ENCODE results near the gene TMEM52.

Gene TMEM52

DNA sequence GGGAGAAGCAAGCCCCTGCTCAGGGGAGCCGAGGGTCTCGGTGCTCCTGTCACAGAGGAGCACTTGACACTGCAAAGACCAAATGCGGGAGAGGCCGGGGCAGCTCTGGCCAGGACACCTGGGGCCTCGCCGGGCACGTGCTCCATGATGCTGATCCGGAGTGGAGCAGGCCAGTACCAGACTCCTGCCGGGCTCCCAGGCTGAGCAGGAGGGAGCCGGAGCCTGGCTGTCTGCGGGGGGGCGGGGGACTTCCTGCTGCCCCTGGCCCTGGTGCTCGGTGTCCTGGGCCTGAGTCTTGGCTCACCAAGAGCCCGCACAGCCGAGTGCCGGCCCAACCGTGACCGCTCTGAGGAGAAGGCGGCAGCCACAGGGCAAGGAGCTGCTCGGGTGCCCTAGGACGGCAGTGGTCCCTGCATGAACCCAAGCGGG is 38.5 kb upstream of the TMEM52 start:
- Histone ChIP-seq H3K27me3 (ENCODE audit: low read depth, low read length) (peaks cover 8% of the 10 kb centered on the region; the same call in 1 of the 2 replicates), H3K4me2 (ENCODE audit: low read length) (no peak overlapping the region), H4K20me1 (ENCODE audit: insufficient read depth, low read length) (no peaks in the 10 kb centered on the region), H3K79me2 (ENCODE audit: low read length) (no peaks in the 10 kb centered on the region), H2AFZ (ENCODE audit: low read depth, low read length) (no peak overlapping the region), H3K4me1 (ENCODE audit: low read length) (no peaks in the 10 kb centered on the region), H3K27ac (ENCODE audit: low read length) (no peak overlapping the region), H3K4me3 (ENCODE audit: low read length) (no peak overlapping the region), H3K36me3 (replicated peaks; ENCODE audit: low read depth, low read length) (no peaks in the 10 kb centered on the region), H3K9me3 (ENCODE audit: insufficient read depth, low read length) (no peaks in the 10 kb centered on the region), H3K9ac (ENCODE audit: low read length) (no peak overlapping the region)
- TF ChIP-seq, protein P1, sequence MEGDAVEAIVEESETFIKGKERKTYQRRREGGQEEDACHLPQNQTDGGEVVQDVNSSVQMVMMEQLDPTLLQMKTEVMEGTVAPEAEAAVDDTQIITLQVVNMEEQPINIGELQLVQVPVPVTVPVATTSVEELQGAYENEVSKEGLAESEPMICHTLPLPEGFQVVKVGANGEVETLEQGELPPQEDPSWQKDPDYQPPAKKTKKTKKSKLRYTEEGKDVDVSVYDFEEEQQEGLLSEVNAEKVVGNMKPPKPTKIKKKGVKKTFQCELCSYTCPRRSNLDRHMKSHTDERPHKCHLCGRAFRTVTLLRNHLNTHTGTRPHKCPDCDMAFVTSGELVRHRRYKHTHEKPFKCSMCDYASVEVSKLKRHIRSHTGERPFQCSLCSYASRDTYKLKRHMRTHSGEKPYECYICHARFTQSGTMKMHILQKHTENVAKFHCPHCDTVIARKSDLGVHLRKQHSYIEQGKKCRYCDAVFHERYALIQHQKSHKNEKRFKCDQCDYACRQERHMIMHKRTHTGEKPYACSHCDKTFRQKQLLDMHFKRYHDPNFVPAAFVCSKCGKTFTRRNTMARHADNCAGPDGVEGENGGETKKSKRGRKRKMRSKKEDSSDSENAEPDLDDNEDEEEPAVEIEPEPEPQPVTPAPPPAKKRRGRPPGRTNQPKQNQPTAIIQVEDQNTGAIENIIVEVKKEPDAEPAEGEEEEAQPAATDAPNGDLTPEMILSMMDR (IDR thresholded peaks at IDR 0.05; ENCODE audit: low read depth, low read length), result no peak
- no peak for TF ChIP-seq EZH2phosphoT487 (IDR thresholded peaks at IDR 0.05; ENCODE audit: low read depth)

DNA sequence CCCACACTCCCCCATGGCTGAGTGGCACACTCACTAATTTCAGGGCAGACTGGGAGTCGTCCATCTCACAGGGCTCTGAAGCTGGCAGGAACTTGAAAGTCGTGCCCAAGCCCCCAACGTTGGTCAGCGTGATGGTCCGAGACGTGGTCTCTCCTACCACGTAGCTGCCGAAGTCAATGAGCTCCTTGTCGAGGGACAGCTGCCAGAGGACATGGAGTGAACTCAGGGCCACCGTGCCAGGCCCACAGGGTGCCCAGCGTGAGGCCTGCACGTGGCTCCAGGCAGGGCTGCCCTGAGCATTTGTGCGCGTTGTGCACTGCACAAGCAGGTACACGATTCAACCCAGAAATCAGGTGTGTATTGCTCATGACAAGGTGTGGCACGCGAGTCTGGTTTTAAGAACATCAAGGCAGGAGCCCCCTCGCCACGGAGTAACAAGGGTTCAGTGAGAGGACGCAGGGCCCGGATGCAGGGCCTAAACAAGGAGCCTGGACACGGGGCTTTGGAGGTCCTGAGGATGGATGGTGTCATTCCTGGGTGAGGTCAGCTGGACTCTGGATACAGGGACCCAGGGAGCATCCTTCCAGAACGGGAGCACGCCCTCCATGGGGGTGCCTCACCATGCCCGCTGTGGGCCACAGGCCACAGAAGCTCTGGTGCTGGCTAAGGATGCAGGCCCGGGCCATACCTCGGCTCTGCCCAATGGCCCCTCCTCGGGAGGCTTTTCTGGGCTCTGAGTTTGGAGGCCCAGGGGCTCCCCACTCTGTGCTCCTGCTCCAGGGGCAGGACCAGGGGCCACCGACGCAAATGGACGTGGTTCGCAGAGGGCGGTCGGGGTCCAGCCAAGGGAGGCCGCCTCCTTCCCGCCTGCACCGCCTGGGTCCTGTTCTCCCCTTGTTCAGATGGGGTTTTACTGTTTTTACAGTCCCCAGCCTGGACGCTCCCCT is 37.8 kb upstream of the TMEM52 start:
- TF ChIP-seq, protein P1 (IDR thresholded peaks at IDR 0.05; ENCODE audit: low read depth, low read length), result no peak
- TF ChIP-seq EZH2phosphoT487 (IDR thresholded peaks at IDR 0.05; ENCODE audit: low read depth), result no peak
- no peaks in the 10 kb centered on the region for H4K20me1 ChIP-seq (ENCODE audit: insufficient read depth, low read length)
- H3K27ac ChIP-seq (ENCODE audit: low read length), result no peak overlapping the region
- H3K27me3 ChIP-seq (ENCODE audit: low read depth, low read length), result peaks cover 8% of the 10 kb centered on the region; the same call in 1 of the 2 replicates
- H3K4me3 ChIP-seq (ENCODE audit: low read length), result no peak overlapping the region
- no peaks in the 10 kb centered on the region for H3K79me2 ChIP-seq (ENCODE audit: low read length)
- H3K4me2 ChIP-seq (ENCODE audit: low read length), result no peak overlapping the region
- no peak overlapping the region for H3K9ac ChIP-seq (ENCODE audit: low read length)
- no peaks in the 10 kb centered on the region for H3K9me3 ChIP-seq (ENCODE audit: insufficient read depth, low read length)
- H2AFZ ChIP-seq (ENCODE audit: low read depth, low read length), result no peak overlapping the region
- no peaks in the 10 kb centered on the region for H3K4me1 ChIP-seq (ENCODE audit: low read length)
- H3K36me3 ChIP-seq (replicated peaks; ENCODE audit: low read depth, low read length), result no peaks in the 10 kb centered on the region

DNA sequence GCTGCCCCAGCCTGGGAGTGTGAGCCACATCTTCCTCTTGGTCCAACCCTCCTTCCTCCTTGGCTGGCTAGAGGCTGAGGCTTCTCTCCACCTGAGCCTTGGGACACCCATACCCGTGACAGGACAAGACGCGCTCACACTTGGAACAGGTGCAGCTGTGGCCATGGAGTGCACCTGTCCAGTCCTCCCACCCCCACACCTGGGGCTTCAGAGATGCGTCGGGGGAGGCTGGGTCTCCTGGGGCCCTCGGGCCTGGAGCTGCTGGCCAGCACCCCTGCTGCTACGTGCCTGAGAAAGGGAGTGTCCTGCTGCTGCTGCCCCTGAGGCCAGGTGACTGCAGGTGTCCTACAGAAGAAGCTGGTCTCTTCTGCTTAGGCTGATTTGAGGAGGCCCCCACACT is 37.0 kb upstream of the TMEM52 start:
- TF ChIP-seq EZH2phosphoT487 (IDR thresholded peaks at IDR 0.05; ENCODE audit: low read depth), result no peak
- TF ChIP-seq, protein P1 (IDR thresholded peaks at IDR 0.05; ENCODE audit: low read depth, low read length), result no peak
- H3K27me3 ChIP-seq (ENCODE audit: low read depth, low read length), result peaks cover 5% of the 10 kb centered on the region; the same call in 1 of the 2 replicates
- H3K36me3 ChIP-seq (replicated peaks; ENCODE audit: low read depth, low read length), result no peaks in the 10 kb centered on the region
- no peak overlapping the region for H3K27ac ChIP-seq (ENCODE audit: low read length)
- H3K4me2 ChIP-seq (ENCODE audit: low read length), result no peak overlapping the region
- no peak overlapping the region for H3K4me3 ChIP-seq (ENCODE audit: low read length)
- no peaks in the 10 kb centered on the region for H4K20me1 ChIP-seq (ENCODE audit: insufficient read depth, low read length)
- no peak overlapping the region for H3K9ac ChIP-seq (ENCODE audit: low read length)
- peaks cover 2% of the 10 kb centered on the region; the same call in 1 of the 2 replicates for H3K9me3 ChIP-seq (ENCODE audit: insufficient read depth, low read length)
- no peaks in the 10 kb centered on the region for H3K79me2 ChIP-seq (ENCODE audit: low read length)
- H3K4me1 ChIP-seq (ENCODE audit: low read length), result no peaks in the 10 kb centered on the region
- no peak overlapping the region for H2AFZ ChIP-seq (ENCODE audit: low read depth, low read length)

DNA sequence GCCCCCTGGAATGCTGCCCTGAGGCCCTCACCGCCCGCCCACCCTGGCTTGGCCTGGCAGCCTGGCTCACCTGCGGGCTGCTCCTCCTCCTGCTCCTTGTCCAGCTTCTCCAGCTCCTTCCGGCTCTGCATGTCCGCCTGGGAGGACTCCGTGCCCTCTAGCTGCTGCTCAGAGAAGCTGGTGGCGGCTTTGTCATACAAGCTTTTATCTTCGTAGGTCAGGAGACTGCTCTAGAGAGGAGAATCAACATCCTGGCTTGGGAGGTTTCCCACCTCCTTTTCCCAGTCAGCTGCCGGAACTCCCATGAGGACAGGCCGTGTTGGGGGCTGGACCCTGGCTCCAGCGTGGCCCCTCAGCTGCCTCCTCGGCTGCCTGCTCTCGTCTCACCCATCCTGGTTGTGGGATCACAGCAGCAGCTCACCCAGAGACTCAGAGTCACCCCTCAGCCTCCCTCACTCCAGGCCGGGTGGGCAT is 36.6 kb upstream of the TMEM52 start:
- Histone ChIP-seq H3K79me2 (ENCODE audit: low read length) (no peaks in the 10 kb centered on the region), H3K4me2 (ENCODE audit: low read length) (no peak overlapping the region), H3K9ac (ENCODE audit: low read length) (no peak overlapping the region), H3K9me3 (ENCODE audit: insufficient read depth, low read length) (peaks cover 5% of the 10 kb centered on the region; the same call in 1 of the 2 replicates), H2AFZ (ENCODE audit: low read depth, low read length) (no peak overlapping the region), H4K20me1 (ENCODE audit: insufficient read depth, low read length) (no peaks in the 10 kb centered on the region), H3K27ac (ENCODE audit: low read length) (no peak overlapping the region), H3K36me3 (replicated peaks; ENCODE audit: low read depth, low read length) (no peaks in the 10 kb centered on the region), H3K4me3 (ENCODE audit: low read length) (no peak overlapping the region), H3K27me3 (ENCODE audit: low read depth, low read length) (0 out of 2 replicates have a peak, but pooled peaks cover 2% of the 10 kb centered on the region), H3K4me1 (ENCODE audit: low read length) (no peaks in the 10 kb centered on the region)
- TF ChIP-seq, protein P1 (IDR thresholded peaks at IDR 0.05; ENCODE audit: low read depth, low read length), result no peak
- TF ChIP-seq EZH2phosphoT487 (IDR thresholded peaks at IDR 0.05; ENCODE audit: low read depth), result no peak
